Esophagus squamous epithelium (tissue), 5 donors: ENCODE data around the gene KRTAP10-4. TPM values are rescaled to one million over a fixed set of nuclear protein-coding genes. Genes with fewer than 3 reads are reported as not detected.
"Not testable (repeated sequence)": the region's sequence is repeated elsewhere in the genome, so short reads cannot be mapped to it uniquely, and the experiment has no call there.

Source experiments
- DNase-seq: peaks from one replicate; lab custom pipeline; 2025; lab: John Stamatoyannopoulos, UW
- H3K27ac ChIP-seq, 4 donors: fragments of 200-600 bp; sonication (generic); one replicate each; pipeline ENCODE4 v1.5.1; 2016 to 2019; ENCODE audit warnings: mild to moderate bottlenecking in 1 of 4
- H3K27me3 ChIP-seq, 4 donors: fragments of 200-600 bp; sonication (generic); 1 replicate in 3 of 4; 2 replicates in 1 of 4; pipeline versions ENCODE4 v1.5.1 to v1.6.0; 2017 to 2021; ENCODE audit warnings: antibody characterized with exemption in 1 of 4
- H3K36me3 ChIP-seq, 3 donors: fragments of 200-600 bp; sonication (generic); one replicate each; pipeline ENCODE4 v1.5.1; 2016 to 2019
- H3K4me1 ChIP-seq, 3 donors: fragments of 200-600 bp; sonication (generic); one replicate each; pipeline ENCODE4 v1.5.1; 2017 to 2019
- H3K4me3 ChIP-seq, 4 donors: fragments of 200-600 bp; sonication (generic); 1 replicate in 3 of 4; 2 replicates in 1 of 4; pipeline ENCODE4 v1.5.1; 2016 to 2019; ENCODE audit warnings: mild to moderate bottlenecking in 2 of 4, moderate library complexity in 1 of 4
- H3K9me3 ChIP-seq, 3 donors: fragments of 200-600 bp; sonication (generic); one replicate each; pipeline ENCODE4 v1.5.1; 2016 to 2019
- POLR2A ChIP-seq, 4 donors: fragments of 450-650 bp; IDR thresholded peaks; one replicate each; pipeline ENCODE4 v1.6.1; 2017; ENCODE audit warnings: antibody characterized with exemption in 4 of 4, mild to moderate bottlenecking in 4 of 4, moderate library complexity in 3 of 4
- WGBS, 2 donors: methylation state at CpG; one replicate each; pipeline ENCODE4 v1.1.5; 2018; 5-methylcytosine and 5-hydroxymethylcytosine counted together
- intact Hi-C: fragments of 100-400 bp; cut with DNase I; formaldehyde crosslinking; loops from one replicate; pipeline ENCODE4 v1.15.0; 2022
- total RNA-seq, 4 donors: library from RNA; depleted of rRNA; stranded (reverse); fragments of >200 nt; gene quantifications; one replicate each; pipeline ENCODE4 v1.1.0, GENCODE V29; 2016
- TF ChIP-seq, protein P1 (sequence below), 6 experiments: fragments of 450-650 bp in 4 of 6; fragments of 200-600 bp in 2 of 6; sonication (generic) in 2 of 6; IDR thresholded peaks; one replicate each; pipeline ENCODE4 v1.5.1; 2016 to 2019; ENCODE audit warnings: antibody characterized with exemption in 6 of 6, mild to moderate bottlenecking in 4 of 6, moderate library complexity in 4 of 6
- donor health status: DM: yes; HTN: yes; CAD: no.

Gene KRTAP10-4
- total RNA-seq, 4 donors from 2014 or later = not detected

DNA sequence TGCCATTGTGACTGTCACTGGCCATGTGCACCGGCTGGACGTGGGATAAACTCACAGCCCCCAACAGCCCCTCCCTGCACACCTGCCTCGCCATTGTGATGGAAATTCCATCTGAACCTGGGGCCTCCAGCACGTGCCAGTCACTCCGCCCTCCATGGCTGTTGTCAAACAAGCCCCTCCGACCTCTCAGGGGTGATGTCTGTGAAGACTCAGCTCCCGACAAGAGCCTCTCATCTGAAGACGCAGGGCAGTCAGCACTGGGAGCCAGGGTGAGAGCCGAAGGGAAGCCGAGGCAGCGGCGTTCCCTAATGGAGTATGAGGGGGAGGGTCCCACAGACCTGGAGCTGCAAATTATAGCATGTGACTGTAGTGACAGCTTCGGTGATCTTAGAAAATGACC is 20.8 kb upstream of the KRTAP10-4 start:
- intact Hi-C loops = no loop called here
- Histone ChIP-seq H3K4me3 (no peak overlapping the region), H3K9me3 (no peaks in the 10 kb centered on the region), H3K4me1 (peaks cover 0 to 35% (median 5%) of the 10 kb centered on the region in 3 donors), H3K27ac (no peak overlapping the region), H3K27me3 (peaks cover 0 to 71% (median 0%) of the 10 kb centered on the region in 4 donors), H3K36me3 (no peaks in the 10 kb centered on the region)
- TF ChIP-seq, protein P1, sequence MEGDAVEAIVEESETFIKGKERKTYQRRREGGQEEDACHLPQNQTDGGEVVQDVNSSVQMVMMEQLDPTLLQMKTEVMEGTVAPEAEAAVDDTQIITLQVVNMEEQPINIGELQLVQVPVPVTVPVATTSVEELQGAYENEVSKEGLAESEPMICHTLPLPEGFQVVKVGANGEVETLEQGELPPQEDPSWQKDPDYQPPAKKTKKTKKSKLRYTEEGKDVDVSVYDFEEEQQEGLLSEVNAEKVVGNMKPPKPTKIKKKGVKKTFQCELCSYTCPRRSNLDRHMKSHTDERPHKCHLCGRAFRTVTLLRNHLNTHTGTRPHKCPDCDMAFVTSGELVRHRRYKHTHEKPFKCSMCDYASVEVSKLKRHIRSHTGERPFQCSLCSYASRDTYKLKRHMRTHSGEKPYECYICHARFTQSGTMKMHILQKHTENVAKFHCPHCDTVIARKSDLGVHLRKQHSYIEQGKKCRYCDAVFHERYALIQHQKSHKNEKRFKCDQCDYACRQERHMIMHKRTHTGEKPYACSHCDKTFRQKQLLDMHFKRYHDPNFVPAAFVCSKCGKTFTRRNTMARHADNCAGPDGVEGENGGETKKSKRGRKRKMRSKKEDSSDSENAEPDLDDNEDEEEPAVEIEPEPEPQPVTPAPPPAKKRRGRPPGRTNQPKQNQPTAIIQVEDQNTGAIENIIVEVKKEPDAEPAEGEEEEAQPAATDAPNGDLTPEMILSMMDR (IDR thresholded peaks at IDR 0.05) = no peak
- no peak for TF ChIP-seq POLR2A (IDR thresholded peaks at IDR 0.05)
- DNase-seq = no peak
- 86% methylated on average over 5 of the region's 13 CpGs for WGBS, 2 donors

DNA sequence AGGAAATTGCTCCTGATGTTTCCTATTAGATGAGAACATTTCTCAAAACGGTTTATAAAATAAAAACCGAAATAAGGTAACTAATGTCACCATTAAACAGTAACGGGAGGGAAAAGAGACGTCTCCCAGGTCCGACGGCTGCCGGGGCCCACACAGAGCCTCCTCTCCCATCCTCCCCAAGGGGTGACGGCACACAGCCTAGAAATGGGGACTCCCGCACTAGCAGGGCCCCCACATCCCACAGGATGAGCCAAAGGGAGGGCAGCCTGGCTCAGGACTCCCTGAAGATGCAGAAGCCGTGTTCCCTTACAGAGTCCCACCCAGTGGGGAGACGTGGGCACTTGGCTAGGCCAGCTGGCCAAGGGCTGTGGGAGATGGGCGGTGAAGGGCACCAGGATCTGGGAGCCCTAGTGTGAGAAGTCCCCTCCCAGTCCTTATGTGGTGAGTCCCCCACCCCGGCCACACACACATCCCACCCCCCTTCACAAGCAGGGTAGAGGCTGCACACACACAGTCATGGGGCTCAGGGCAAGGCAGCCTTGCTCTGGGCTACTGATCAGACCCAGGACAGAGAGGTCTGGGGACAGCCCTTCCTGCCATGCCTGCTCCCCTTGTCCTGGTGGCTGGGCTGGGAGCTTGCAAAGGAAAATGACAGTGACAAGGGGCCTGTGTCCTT is 18.2 kb upstream of the KRTAP10-4 start:
- no peak for DNase-seq
- WGBS, 2 donors = 70 to 75% methylated on average over 10 to 12 of the region's 13 CpGs
- no peak overlapping the region for H3K27ac ChIP-seq
- peaks cover 0 to 14% (median 0%) of the 10 kb centered on the region in 3 donors for H3K4me1 ChIP-seq
- no peaks in the 10 kb centered on the region for H3K36me3 ChIP-seq
- intact Hi-C loops = no loop called here
- H3K9me3 ChIP-seq = no peaks in the 10 kb centered on the region
- H3K27me3 ChIP-seq = peaks cover 0 to 58% (median 0%) of the 10 kb centered on the region in 4 donors
- no peak overlapping the region for H3K4me3 ChIP-seq
- no peak for TF ChIP-seq POLR2A (IDR thresholded peaks at IDR 0.05)
- TF ChIP-seq, protein P1 (IDR thresholded peaks at IDR 0.05) = no peak

DNA sequence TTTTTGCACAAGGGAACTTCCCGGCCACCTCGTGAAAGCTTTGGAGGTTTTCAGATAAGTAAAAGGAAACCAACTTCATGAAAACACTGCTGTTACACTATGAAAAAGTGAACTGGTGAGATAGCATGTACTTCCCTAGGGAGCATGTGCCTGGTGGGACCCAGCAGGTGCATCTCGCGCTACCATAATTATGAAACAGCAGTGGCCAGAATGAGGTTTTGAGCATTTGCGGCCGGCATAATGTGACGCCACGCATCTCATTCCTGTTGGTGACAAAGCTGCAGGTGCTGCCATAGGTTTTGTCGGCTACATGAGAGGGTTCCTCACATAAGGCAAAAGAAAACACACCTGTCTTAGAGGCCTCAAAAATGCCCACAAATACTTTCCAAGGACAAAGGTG is 16.6 kb upstream of the KRTAP10-4 start:
- intact Hi-C loops = no loop called here
- Histone ChIP-seq H3K36me3 (no peaks in the 10 kb centered on the region), H3K4me3 (no peak overlapping the region), H3K9me3 (no peaks in the 10 kb centered on the region), H3K27ac (no peak overlapping the region), H3K27me3 (peaks cover 0 to 48% (median 0%) of the 10 kb centered on the region in 4 donors), H3K4me1 (no peaks in the 10 kb centered on the region)
- WGBS, 2 donors = 80 to 81% methylated on average over 8 to 9 of the region's 9 CpGs
- no peak for DNase-seq
- no peak for TF ChIP-seq POLR2A (IDR thresholded peaks at IDR 0.05)
- TF ChIP-seq, protein P1 (IDR thresholded peaks at IDR 0.05) = no peak

DNA sequence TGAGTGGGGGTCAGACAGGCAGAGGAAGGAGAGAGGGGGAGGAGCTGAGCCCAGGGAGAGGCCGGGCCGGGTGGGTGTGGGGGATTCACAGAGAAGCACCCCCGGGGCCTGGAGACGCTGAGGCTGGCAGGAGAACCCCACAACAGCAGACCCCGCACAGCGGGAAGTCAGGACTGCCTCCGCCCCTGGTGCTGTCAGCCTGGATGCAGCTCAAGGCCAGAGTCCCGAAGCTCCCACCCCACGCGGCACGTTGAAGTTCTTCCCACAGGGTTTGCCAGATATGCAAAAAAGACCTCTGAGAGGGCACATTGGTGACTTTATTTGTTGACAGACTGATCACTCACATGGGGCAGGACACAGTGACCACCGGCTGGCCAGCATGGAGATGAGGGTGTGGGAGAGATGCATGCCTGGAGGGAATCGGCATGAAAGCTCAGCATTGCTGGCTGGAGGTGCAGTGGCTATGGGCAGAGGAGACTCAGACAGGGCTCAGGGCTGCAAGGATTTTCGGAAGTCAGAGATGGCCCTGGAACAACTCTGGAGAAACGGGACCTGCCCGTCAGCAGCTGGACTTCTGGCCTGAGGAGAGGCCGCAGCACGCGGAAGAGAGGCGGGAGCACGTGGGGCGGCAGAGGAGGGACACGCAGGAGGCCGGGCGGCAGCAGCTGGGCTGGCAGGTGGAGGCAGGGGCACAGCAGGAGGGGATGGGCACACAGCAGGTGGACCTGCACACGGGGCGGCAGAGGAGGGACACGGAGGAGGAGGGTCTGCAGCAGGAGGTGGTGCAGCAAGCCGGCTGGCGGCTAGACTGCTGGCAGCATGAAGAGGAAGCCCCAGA is 15.8 kb upstream of the KRTAP10-4 start:
- H3K36me3 ChIP-seq = no peaks in the 10 kb centered on the region
- H3K27ac ChIP-seq = no peak overlapping the region
- peaks cover 0 to 43% (median 0%) of the 10 kb centered on the region in 4 donors for H3K27me3 ChIP-seq
- H3K4me3 ChIP-seq = no peak overlapping the region
- no peaks in the 10 kb centered on the region for H3K9me3 ChIP-seq
- H3K4me1 ChIP-seq = no peaks in the 10 kb centered on the region
- DNase-seq = no peak
- intact Hi-C loops = no loop called here
- TF ChIP-seq POLR2A (IDR thresholded peaks at IDR 0.05) = no peak
- TF ChIP-seq, protein P1 (IDR thresholded peaks at IDR 0.05) = no peak
- WGBS, 2 donors = 60 to 63% methylated on average over 27 to 30 of the region's 30 CpGs

DNA sequence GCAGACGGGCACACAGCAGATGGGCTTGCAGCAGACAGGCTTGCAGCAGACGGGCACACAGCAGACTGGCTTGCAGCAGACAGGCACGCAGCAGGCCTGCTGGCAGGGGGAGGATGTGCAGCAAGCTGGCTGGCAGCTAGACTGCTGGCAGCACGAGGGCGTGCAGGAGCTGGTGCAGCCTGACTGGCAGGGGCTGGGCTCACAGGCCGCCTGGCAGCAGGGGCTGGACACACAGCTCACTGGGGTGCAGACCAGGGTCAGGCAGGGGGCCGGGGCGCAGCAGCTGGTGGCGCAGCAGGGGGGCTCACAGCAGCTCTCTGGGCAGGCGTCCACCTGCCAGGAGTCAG is 15.2 kb upstream of the KRTAP10-4 start:
- H3K4me3 ChIP-seq, H3K4me1 ChIP-seq, DNase-seq, H3K27ac ChIP-seq, H3K36me3 ChIP-seq, H3K9me3 ChIP-seq, intact Hi-C loops: not testable (repeated sequence)
- WGBS, 2 donors = 78 to 92% methylated on average over 2 of the region's 10 CpGs
- H3K27me3 ChIP-seq = peaks cover 0 to 43% (median 0%) of the 10 kb centered on the region in 4 donors
